Loucy (cell line): ENCODE results near the gene CSRP2.

ENCODE experiments used
- H2AFZ ChIP-seq: fragments of 200-600 bp; sonication (generic); 2 replicates; pipeline ENCODE4 v1.6.0; 2016; ENCODE audit warnings: antibody characterized with exemption, mild to moderate bottlenecking, low read length, moderate library complexity
- H3F3A ChIP-seq: fragments of 200-600 bp; 2 replicates; pipeline ENCODE4 v1.6.0; 2016; ENCODE audit warnings: antibody characterized with exemption, low read depth, mild to moderate bottlenecking
- H3K27me3 ChIP-seq: fragments of 200-600 bp; sonication (generic); 2 replicates; pipeline ENCODE4 v1.6.1; 2014; ENCODE audit warnings: low read length, mild to moderate bottlenecking; ENCODE audit not compliant: insufficient read depth, poor library complexity, severe bottlenecking
- H3K36me3 ChIP-seq: fragments of 200-600 bp; sonication (generic); 2 replicates; pipeline ENCODE4 v1.6.1; 2016; ENCODE audit warnings: low read length; ENCODE audit not compliant: insufficient read depth
- H3K4me1 ChIP-seq: fragments of 200-600 bp; sonication (generic); 2 replicates; pipeline ENCODE4 v1.5.1; 2014; ENCODE audit warnings: low read length, mild to moderate bottlenecking; ENCODE audit not compliant: insufficient read depth, poor library complexity, severe bottlenecking
- H3K4me2 ChIP-seq: fragments of 200-600 bp; sonication (generic); 2 replicates; pipeline ENCODE4 v1.6.0; 2014; ENCODE audit warnings: antibody characterized with exemption, low read length, low read depth, mild to moderate bottlenecking; ENCODE audit not compliant: poor library complexity, severe bottlenecking
- H3K4me3 ChIP-seq: fragments of 200-600 bp; sonication (generic); 2 replicates; pipeline ENCODE4 v1.5.1; 2014; ENCODE audit warnings: low read length, mild to moderate bottlenecking, mixed read lengths; ENCODE audit not compliant: poor library complexity, severe bottlenecking
- H3K79me2 ChIP-seq: fragments of 200-600 bp; sonication (generic); 2 replicates; pipeline ENCODE4 v1.6.1; 2014; ENCODE audit warnings: low read length; ENCODE audit not compliant: insufficient read depth
- H3K9ac ChIP-seq: fragments of 200-600 bp; sonication (generic); 2 replicates; pipeline ENCODE4 v1.6.0; 2014; ENCODE audit warnings: mild to moderate bottlenecking, low read depth, low read length, moderate library complexity; ENCODE audit not compliant: poor library complexity, severe bottlenecking
- H3K9me2 ChIP-seq: fragments of 200-600 bp; sonication (generic); replicated peaks from 2 replicates; pipeline ENCODE4 v1.6.1; 2016; ENCODE audit warnings: low read depth, low read length, mixed read lengths
- H3K9me3 ChIP-seq: fragments of 200-600 bp; sonication (generic); 2 replicates; pipeline ENCODE4 v1.6.1; 2014; ENCODE audit warnings: mild to moderate bottlenecking, antibody characterized with exemption, low read length, low read depth; ENCODE audit not compliant: insufficient read depth
- H4K20me1 ChIP-seq: fragments of 200-600 bp; sonication (generic); 2 replicates; pipeline ENCODE4 v1.6.0; 2014; ENCODE audit warnings: antibody characterized with exemption, low read length, mild to moderate bottlenecking; ENCODE audit not compliant: insufficient read depth, poor library complexity, severe bottlenecking
- CTCF ChIP-seq: fragments of 200-600 bp; sonication (generic); conservative IDR thresholded peaks from 2 replicates; pipeline ENCODE4 v1.5.1; 2014; ENCODE audit warnings: mild to moderate bottlenecking, antibody characterized with exemption, low read length
- EZH2phosphoT487 ChIP-seq: fragments of 200-600 bp; IDR thresholded peaks from 2 replicates; pipeline ENCODE4 v1.6.1; 2018; ENCODE audit warnings: antibody characterized with exemption, mild to moderate bottlenecking, moderate library complexity, borderline replicate concordance

The CSRP2 gene

GRCh38 chr12:76871082-76871481 is 7.7 kb downstream of the CSRP2 start:
- Histone ChIP-seq H3K4me3 (no peak overlapping the region), H4K20me1 (no peaks in the 10 kb centered on the region), H3K79me2 (no peaks in the 10 kb centered on the region), H2AFZ (no peak overlapping the region), H3F3A (no peaks in the 10 kb centered on the region), H3K4me2 (no peak overlapping the region), H3K4me1 (peaks cover 13% of the 10 kb centered on the region), H3K9me2 (no peaks in the 10 kb centered on the region), H3K9ac (no peak overlapping the region), H3K27me3 (no peaks in the 10 kb centered on the region), H3K9me3 (no peaks in the 10 kb centered on the region), H3K36me3 (no peaks in the 10 kb centered on the region)
- no peak for TF ChIP-seq CTCF

- H3K9ac ChIP-seq, result peak overlapping the region; percentile 65
- H3K9me3 ChIP-seq, result no peaks in the 10 kb centered on the region
- TF ChIP-seq EZH2phosphoT487 (no peak), CTCF (no peak)
- no peaks in the 10 kb centered on the region for H3K79me2 ChIP-seq
- no peaks in the 10 kb centered on the region for H3K36me3 ChIP-seq
- no peaks in the 10 kb centered on the region for H3F3A ChIP-seq
- peak overlapping the region; percentile 31; the same call in 1 of the 2 replicates for H2AFZ ChIP-seq
- H3K4me3 ChIP-seq, result peak overlapping the region; percentile 60
- no peaks in the 10 kb centered on the region for H4K20me1 ChIP-seq
- no peaks in the 10 kb centered on the region for H3K9me2 ChIP-seq
- H3K27me3 ChIP-seq, result no peaks in the 10 kb centered on the region
- H3K4me2 ChIP-seq, result peak overlapping the region; percentile 69
- peaks cover 30% of the 10 kb centered on the region for H3K4me1 ChIP-seq
These were observed 12.1 kb downstream of the CSRP2 start for GRCh38 chr12:76866726-76867125.

- Histone ChIP-seq H3F3A (no peaks in the 10 kb centered on the region), H2AFZ (peak overlapping the region; percentile 31; the same call in 1 of the 2 replicates), H3K9me2 (no peaks in the 10 kb centered on the region), H3K4me3 (peak overlapping the region; percentile 60), H3K36me3 (no peaks in the 10 kb centered on the region), H3K9me3 (no peaks in the 10 kb centered on the region), H4K20me1 (no peaks in the 10 kb centered on the region), H3K4me2 (peak overlapping the region; percentile 69), H3K9ac (peak overlapping the region; percentile 65), H3K79me2 (no peaks in the 10 kb centered on the region), H3K4me1 (peaks cover 30% of the 10 kb centered on the region), H3K27me3 (no peaks in the 10 kb centered on the region)
- TF ChIP-seq EZH2phosphoT487, result no peak
- no peak for TF ChIP-seq CTCF
These were observed 12.7 kb downstream of the CSRP2 start for GRCh38 chr12:76866151-76866567.
